ENCODE results near the gene ATP9A. TPM values are rescaled to one million over a fixed set of nuclear protein-coding genes. Genes with fewer than 3 reads are reported as not detected.

ATP9A gene
- total and polyA plus RNA-seq, 2 donors from 2014 or later: 7.1 to 40.2 TPM

DNA sequence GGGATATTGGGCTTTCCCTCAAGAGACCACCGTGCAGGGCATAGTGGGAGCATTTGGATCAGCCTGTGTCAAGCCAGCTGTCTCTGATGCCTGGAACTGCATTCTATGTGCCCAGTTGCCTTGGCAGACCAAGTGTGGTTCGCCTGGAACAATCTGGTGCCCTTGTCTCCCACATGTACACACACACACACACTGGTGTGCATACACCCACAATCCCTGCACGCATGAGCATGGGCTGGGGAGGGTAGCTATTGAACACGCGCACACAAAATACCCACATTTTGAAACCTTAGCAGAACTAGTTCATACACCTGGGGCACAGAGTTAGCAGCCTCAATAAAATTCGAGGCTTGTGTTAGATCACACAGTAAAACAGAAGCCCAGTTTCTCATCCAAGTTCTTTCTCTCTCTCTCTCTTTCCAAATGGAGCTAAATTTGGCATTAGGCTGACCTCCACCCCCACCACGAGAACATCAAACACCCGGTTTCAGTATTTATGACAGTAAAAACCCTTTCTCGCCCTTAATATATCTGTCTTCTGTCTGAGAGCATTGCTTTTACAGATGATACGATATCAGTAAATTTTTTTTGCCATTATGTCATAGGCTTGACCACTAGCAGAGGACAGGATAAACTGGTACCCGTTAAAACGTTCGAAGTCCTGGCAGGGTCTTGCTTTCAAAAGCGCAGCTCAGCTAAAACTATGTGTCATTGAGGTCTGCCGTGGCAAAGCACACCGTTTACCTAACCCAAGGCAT, 207.5 kb downstream of the ATP9A start:
- TF ChIP-seq, protein P1, sequence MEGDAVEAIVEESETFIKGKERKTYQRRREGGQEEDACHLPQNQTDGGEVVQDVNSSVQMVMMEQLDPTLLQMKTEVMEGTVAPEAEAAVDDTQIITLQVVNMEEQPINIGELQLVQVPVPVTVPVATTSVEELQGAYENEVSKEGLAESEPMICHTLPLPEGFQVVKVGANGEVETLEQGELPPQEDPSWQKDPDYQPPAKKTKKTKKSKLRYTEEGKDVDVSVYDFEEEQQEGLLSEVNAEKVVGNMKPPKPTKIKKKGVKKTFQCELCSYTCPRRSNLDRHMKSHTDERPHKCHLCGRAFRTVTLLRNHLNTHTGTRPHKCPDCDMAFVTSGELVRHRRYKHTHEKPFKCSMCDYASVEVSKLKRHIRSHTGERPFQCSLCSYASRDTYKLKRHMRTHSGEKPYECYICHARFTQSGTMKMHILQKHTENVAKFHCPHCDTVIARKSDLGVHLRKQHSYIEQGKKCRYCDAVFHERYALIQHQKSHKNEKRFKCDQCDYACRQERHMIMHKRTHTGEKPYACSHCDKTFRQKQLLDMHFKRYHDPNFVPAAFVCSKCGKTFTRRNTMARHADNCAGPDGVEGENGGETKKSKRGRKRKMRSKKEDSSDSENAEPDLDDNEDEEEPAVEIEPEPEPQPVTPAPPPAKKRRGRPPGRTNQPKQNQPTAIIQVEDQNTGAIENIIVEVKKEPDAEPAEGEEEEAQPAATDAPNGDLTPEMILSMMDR (IDR thresholded peaks at IDR 0.05; ENCODE audit: borderline replicate concordance, extremely low read depth, insufficient read depth): no peak
- intact Hi-C loops (cut with DNase I): no loop called here

DNA sequence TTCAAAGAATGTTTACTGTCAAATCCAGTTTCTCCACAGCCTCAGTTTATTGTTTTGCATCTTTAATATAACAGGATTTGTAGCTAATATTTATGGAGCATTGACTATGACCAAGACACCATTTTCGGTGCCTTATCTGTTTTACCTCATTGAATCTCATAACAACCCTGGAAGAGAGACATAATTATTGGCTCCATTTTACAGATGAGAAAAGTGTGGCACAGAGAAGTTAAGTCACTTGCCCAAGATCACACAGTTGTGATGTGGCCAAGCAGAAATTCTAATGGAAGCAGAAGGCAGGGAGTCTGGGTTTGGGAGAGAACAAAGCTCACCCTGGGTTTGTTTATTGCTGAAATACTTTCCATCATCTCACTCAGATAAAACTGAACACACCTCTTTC, 208.1 kb downstream of the ATP9A start:
- H3K27ac ChIP-seq (ENCODE audit: low read depth in 2 of 2, low read length in 2 of 2): no peak overlapping the region
- TF ChIP-seq, protein P1 (IDR thresholded peaks at IDR 0.05; ENCODE audit: borderline replicate concordance, extremely low read depth, insufficient read depth): no peak
- DNase-seq (no peak), FAIRE-seq (no peak)
- peaks cover 7% of the 10 kb centered on the region for H3K27me3 ChIP-seq (ENCODE audit: control insufficient read depth, insufficient read depth, low read length)
- H3K36me3 ChIP-seq (ENCODE audit: control insufficient read depth in 2 of 3, insufficient read depth in 3 of 3, low read length in 3 of 3): no peaks in the 10 kb centered on the region
- H3K9me3 ChIP-seq (ENCODE audit: control insufficient read depth in 2 of 3, insufficient read depth in 1 of 3, low read length in 3 of 3): no peaks in the 10 kb centered on the region
- intact Hi-C loops (cut with DNase I): no loop called here
- peaks cover 4 to 15% (median 6%) of the 10 kb centered on the region in 3 donors for H3K4me1 ChIP-seq (ENCODE audit: control insufficient read depth in 2 of 3, insufficient read depth in 2 of 3, low read depth in 1 of 3, low read length in 3 of 3)
- H3K9ac ChIP-seq (ENCODE audit: low read length in 3 of 3): no peak overlapping the region
- H3K4me3 ChIP-seq (ENCODE audit: low read length in 3 of 3): no peak overlapping the region

More for the DNA sequence above, 207.5 kb downstream of the ATP9A start:
- no peaks in the 10 kb centered on the region for H3K9me3 ChIP-seq (ENCODE audit: control insufficient read depth in 2 of 3, insufficient read depth in 1 of 3, low read length in 3 of 3)
- peak overlapping the region in 1 of 3 donors; percentile 32 for H3K9ac ChIP-seq (ENCODE audit: low read length in 3 of 3)
- H3K27ac ChIP-seq (ENCODE audit: low read depth in 2 of 2, low read length in 2 of 2): no peak overlapping the region
- FAIRE-seq (no peak), DNase-seq (peak in 1 of 5 donors; percentile 39)
- peaks cover 4 to 15% (median 6%) of the 10 kb centered on the region in 3 donors for H3K4me1 ChIP-seq (ENCODE audit: control insufficient read depth in 2 of 3, insufficient read depth in 2 of 3, low read depth in 1 of 3, low read length in 3 of 3)
- H3K27me3 ChIP-seq (ENCODE audit: control insufficient read depth, insufficient read depth, low read length): peaks cover 7% of the 10 kb centered on the region
- H3K4me3 ChIP-seq (ENCODE audit: low read length in 3 of 3): peak overlapping the region in 2 of 3 donors; percentile 28 to 42
- H3K36me3 ChIP-seq (ENCODE audit: control insufficient read depth in 2 of 3, insufficient read depth in 3 of 3, low read length in 3 of 3): no peaks in the 10 kb centered on the region

DNA sequence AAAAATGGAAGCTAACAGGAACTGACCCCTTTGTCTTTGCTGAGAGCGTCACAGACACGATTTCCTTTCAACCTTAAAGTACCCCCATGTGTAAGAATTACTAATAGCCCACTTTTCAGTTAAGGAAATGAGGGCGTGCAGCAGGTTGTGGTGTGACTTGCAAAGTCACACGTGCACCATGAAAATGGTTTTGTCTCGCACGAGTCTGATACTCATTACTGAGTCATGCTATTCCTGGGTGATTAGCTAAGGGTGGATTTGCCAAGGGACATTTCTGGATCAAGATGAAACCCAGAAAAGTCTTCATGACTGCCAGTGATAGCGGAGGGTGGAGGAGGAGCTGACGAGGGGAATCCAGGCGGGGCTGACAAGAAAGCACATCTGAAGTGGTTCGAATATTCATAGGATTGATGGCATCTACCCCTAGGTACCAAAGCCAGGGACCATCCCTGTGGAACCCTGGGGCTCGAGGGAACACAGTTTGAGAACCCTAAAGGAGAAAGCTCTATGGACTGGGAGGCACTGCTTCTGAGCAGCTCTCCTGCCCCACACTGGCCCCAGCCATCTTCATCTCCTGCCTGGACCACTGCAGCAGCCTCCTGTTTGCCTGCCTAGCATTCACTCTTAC, 213.5 kb downstream of the ATP9A start:
- Histone ChIP-seq H3K27ac (ENCODE audit: low read depth in 2 of 2, low read length in 2 of 2) (no peak overlapping the region), H3K9ac (ENCODE audit: low read length in 3 of 3) (no peak overlapping the region), H3K4me3 (ENCODE audit: low read length in 3 of 3) (no peak overlapping the region), H3K36me3 (ENCODE audit: control insufficient read depth in 2 of 3, insufficient read depth in 3 of 3, low read length in 3 of 3) (no peaks in the 10 kb centered on the region), H3K27me3 (ENCODE audit: control insufficient read depth, insufficient read depth, low read length) (no peaks in the 10 kb centered on the region), H3K4me1 (ENCODE audit: control insufficient read depth in 2 of 3, insufficient read depth in 2 of 3, low read depth in 1 of 3, low read length in 3 of 3) (no peaks in the 10 kb centered on the region), H3K9me3 (ENCODE audit: control insufficient read depth in 2 of 3, insufficient read depth in 1 of 3, low read length in 3 of 3) (no peaks in the 10 kb centered on the region)
- TF ChIP-seq, protein P1 (IDR thresholded peaks at IDR 0.05; ENCODE audit: borderline replicate concordance, extremely low read depth, insufficient read depth): no peak
- FAIRE-seq (no peak), DNase-seq (no peak)
- intact Hi-C loops (cut with DNase I): no loop called here

Measured in kidney (tissue), 14 donors.